ENCODE measurements around the gene GIT2. TPM values are rescaled to one million over a fixed set of nuclear protein-coding genes. Genes with fewer than 3 reads are reported as not detected.

Gene GIT2
- total and polyA plus RNA-seq, 2 of the 8 experiments (the other 6 are each of a cell fraction or from before 2014, with no cell fraction given) = 9.6 to 20.7 TPM

GRCh38 chr12:109952160-109952858, 43.9 kb downstream of the GIT2 start:
- Histone ChIP-seq H3K9ac (replicated peaks in 1 of 4; ENCODE audit: extremely low read depth in 1 of 4, low read depth in 3 of 4, low read length in 3 of 4) (no peak overlapping the region), H2BK120ac (replicated peaks; ENCODE audit: low read depth, low read length) (no peak overlapping the region), H2BK5ac (ENCODE audit: low read depth, low read length) (no peak overlapping the region), H3K14ac (ENCODE audit: insufficient read length) (no peak overlapping the region), H4K8ac (ENCODE audit: extremely low read depth, insufficient read depth, low read length) (no peak overlapping the region), H3K4me1 (replicated peaks in 1 of 4; ENCODE audit: control insufficient read depth in 3 of 4, insufficient read depth in 4 of 4, low read length in 3 of 4) (peaks cover 0 to 6% (median 0%) of the 10 kb centered on the region in 4 experiments; a peak in 2 of 7 replicates), H3K36me3 (ENCODE audit: control insufficient read depth in 2 of 4, insufficient read depth in 4 of 4, low read length in 3 of 4) (peaks cover 3 to 19% (median 10%) of the 10 kb centered on the region in 4 experiments; a peak in 6 of 8 replicates), H4K5ac (ENCODE audit: insufficient read length, low read depth, low read length) (no peak overlapping the region), H3K4ac (replicated peaks; ENCODE audit: insufficient read length, low read depth, low read length) (no peak overlapping the region), H2BK12ac (ENCODE audit: low read depth, low read length) (no peak overlapping the region), H3K27ac (ENCODE audit: low read depth, low read length) (no peak overlapping the region), H2BK15ac (ENCODE audit: low read length) (no peak overlapping the region), H2BK20ac (ENCODE audit: low read length) (no peak overlapping the region), H3K79me2 (ENCODE audit: control insufficient read depth in 1 of 2, insufficient read depth in 2 of 2, low read length in 2 of 2) (no peaks in the 10 kb centered on the region), H3K23me2 (ENCODE audit: low read depth, low read length) (no peaks in the 10 kb centered on the region), H4K20me1 (replicated peaks in 1 of 2; ENCODE audit: control insufficient read depth in 1 of 2, insufficient read depth in 2 of 2, low read length in 2 of 2) (no peaks in the 10 kb centered on the region), H3K27me3 (replicated peaks in 1 of 4; ENCODE audit: control insufficient read depth in 3 of 4, extremely low read depth in 1 of 4, insufficient read depth in 3 of 4, low read length in 3 of 4) (no peaks in the 10 kb centered on the region), H3K79me1 (ENCODE audit: low read depth, low read length) (no peaks in the 10 kb centered on the region), H2AK5ac (ENCODE audit: low read depth, low read length) (no peak overlapping the region), H3K23ac (ENCODE audit: insufficient read length) (no peak overlapping the region), H3K56ac (replicated peaks; ENCODE audit: insufficient read length, low read depth, low read length) (no peak overlapping the region), H3K18ac (ENCODE audit: extremely low read depth, low read length) (no peak overlapping the region), H3K4me2 (ENCODE audit: insufficient read depth in 1 of 2, low read depth in 2 of 2, low read length in 2 of 2) (no peak overlapping the region), H4K91ac (replicated peaks; ENCODE audit: insufficient read length, low read length) (no peak overlapping the region), H3K9me3 (ENCODE audit: insufficient read depth in 2 of 2, low read depth in 1 of 2, low read length in 1 of 2) (no peaks in the 10 kb centered on the region), H3K4me3 (ENCODE audit: extremely low read depth in 1 of 4, insufficient read depth in 2 of 4, low read depth in 3 of 4, low read length in 4 of 4) (no peak overlapping the region), H2AFZ (ENCODE audit: low read length) (no peak overlapping the region)
- no peak for FAIRE-seq
- WGBS, 2 experiments (ENCODE audit: extremely low coverage in 1 of 2, insufficient coverage in 1 of 2, insufficient read length in 1 of 2, insufficient replicate concordance in 2 of 2, low coverage in 1 of 2, low lambda C conversion rate in 2 of 2, missing lambda C conversion rate in 1 of 2) = 95% methylated on average over 11 of the region's 11 CpGs; no CpG with 5 or more reads in 1 of the 2 experiments
- ChIA-PET CTCF (ENCODE audit: partially characterized antibody) (interaction anchor here (0.9 to 1.9 kb wide), 5 partner anchors 10 to 479 kb away, joined by 3 to 7 read pairs (median 3); no protein-coding TSS in a partner anchor), POLR2A (ENCODE audit: partially characterized antibody) (interaction anchor here (0.6 kb wide), 1 partner anchor 460 kb away, joined by 3 read pairs; no protein-coding TSS in a partner anchor)
- DNase-seq (ENCODE audit: low read depth in 1 of 2, low spot score in 2 of 2) = no peak
- no peak for TF ChIP-seq CBX5 (IDR thresholded peaks at IDR 0.05; ENCODE audit: low read depth, low read length)
- TF ChIP-seq BACH1 (IDR thresholded peaks at IDR 0.05; ENCODE audit: low read length) = no peak
- no peak for TF ChIP-seq ZNF274 (IDR thresholded peaks at IDR 0.05; ENCODE audit: borderline replicate concordance, extremely low read depth, low read length)
- TF ChIP-seq KDM1A (IDR thresholded peaks at IDR 0.05; ENCODE audit: borderline replicate concordance, low read length) = no peak
- no peak for TF ChIP-seq SRF (IDR thresholded peaks at IDR 0.05; ENCODE audit: low read depth, low read length)
- no peak for TF ChIP-seq FOSL1 (IDR thresholded peaks at IDR 0.05; ENCODE audit: insufficient read depth, low read depth, low read length)
- TF ChIP-seq RAD21 (IDR thresholded peaks at IDR 0.05 in 1 of 2, conservative IDR thresholded peaks at IDR 0.05 in 1 of 2; ENCODE audit: low read depth in 2 of 2, low read length in 2 of 2) = no peak
- no peak for TF ChIP-seq TAF7 (optimal IDR thresholded peaks at IDR 0.05; ENCODE audit: borderline replicate concordance, low read depth, low read length)
- TF ChIP-seq YY1 (IDR thresholded peaks at IDR 0.05; ENCODE audit: low read depth, low read length) = no peak
- TF ChIP-seq CEBPB (IDR thresholded peaks at IDR 0.05; ENCODE audit: low read depth, low read length) = no peak
- no peak for TF ChIP-seq SP2 (IDR thresholded peaks at IDR 0.05; ENCODE audit: low read length)
- TF ChIP-seq RFX5 (IDR thresholded peaks at IDR 0.05; ENCODE audit: borderline replicate concordance, low read depth, low read length) = no peak
- TF ChIP-seq GABPA (IDR thresholded peaks at IDR 0.05; ENCODE audit: borderline replicate concordance, insufficient read depth, low read length) = no peak
- TF ChIP-seq SIRT6 (IDR thresholded peaks at IDR 0.05; ENCODE audit: low read length) = no peak
